ENCODE results near the gene CATSPER1.

DNA sequence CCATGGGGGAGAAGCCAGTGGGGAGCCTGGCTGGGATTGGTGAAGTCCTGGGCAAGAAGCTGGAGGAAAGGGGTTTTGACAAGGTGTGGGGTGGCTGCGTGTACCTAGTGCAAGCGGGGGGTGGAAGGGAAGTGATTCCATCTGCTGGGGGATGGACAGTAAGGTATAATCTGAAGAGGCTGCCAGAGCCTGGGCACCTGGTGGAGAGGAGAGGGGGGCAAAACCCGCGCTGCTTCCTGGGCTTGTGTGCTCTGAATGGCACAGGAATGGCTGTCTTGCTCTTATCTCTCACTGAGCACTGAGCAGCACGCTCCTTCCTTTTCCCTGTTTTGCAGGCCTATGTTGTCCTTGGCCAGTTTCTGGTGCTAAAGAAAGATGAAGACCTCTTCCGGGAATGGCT is 23.0 kb downstream of the CATSPER1 start:
- TF ChIP-seq, protein P1, sequence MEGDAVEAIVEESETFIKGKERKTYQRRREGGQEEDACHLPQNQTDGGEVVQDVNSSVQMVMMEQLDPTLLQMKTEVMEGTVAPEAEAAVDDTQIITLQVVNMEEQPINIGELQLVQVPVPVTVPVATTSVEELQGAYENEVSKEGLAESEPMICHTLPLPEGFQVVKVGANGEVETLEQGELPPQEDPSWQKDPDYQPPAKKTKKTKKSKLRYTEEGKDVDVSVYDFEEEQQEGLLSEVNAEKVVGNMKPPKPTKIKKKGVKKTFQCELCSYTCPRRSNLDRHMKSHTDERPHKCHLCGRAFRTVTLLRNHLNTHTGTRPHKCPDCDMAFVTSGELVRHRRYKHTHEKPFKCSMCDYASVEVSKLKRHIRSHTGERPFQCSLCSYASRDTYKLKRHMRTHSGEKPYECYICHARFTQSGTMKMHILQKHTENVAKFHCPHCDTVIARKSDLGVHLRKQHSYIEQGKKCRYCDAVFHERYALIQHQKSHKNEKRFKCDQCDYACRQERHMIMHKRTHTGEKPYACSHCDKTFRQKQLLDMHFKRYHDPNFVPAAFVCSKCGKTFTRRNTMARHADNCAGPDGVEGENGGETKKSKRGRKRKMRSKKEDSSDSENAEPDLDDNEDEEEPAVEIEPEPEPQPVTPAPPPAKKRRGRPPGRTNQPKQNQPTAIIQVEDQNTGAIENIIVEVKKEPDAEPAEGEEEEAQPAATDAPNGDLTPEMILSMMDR (conservative IDR thresholded peaks at IDR 0.05; ENCODE audit: low read depth, low read length): no peak
- TF ChIP-seq EZH2 (IDR thresholded peaks at IDR 0.05; ENCODE audit: low read length, unreplicated experiment) (no peak), EZH2phosphoT487 (IDR thresholded peaks at IDR 0.05; ENCODE audit: borderline replicate concordance, low read length) (no peak)
